CD4-positive, alpha-beta T cell treated with Interleukin-4 for 4 hours (primary cell): ENCODE results near the gene HDAC5.

Source experiments
- DNase-seq: peaks from one replicate; pipeline ENCODE4 v3.0.0-alpha.2; 2020

HDAC5 gene

DNA sequence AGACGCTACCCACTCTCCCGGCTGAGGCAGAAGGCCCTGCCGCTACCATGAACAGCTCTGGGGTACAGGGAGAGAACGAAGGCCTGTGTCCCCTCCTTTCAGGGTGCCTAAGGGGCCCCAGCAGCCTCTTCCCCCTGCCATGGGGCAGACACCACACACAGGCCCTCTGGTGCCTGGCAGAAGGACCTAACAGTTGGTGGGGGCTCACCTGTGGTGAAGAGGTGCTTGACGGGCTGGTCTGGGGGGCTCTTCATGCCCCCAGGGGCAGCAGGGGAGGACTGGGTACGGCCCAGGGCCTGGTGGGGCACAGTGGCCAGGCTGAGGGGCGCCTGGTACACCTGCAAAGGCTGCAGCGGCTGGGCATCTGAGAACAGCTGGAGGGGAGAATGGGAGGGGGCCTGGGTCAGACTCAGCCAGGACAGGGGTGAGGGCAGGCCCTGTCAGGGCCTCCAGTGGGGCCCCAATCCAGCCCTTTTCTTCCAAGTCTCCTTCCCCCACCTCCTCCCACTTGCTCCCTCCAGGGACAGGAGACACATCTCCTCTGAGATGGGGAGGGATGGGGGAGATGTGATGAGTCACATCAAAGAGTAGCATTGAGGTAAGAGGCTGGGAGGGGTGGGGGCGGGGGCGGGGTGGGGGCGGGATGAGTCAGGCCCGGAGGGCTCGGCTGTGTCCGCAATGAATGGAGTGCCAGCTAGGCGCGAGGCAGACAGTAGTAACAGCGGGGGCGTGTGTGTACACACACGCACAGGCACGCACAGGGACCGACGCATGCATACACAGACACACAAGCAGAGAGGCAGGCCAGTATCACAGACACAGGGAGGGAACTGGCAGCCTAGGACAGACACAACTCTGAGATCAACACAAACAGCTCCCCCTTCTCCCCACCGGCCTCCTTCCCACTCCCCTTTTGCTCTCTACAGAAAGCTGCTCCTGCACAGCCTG is 36.8 kb downstream of the HDAC5 start:
- DNase-seq = peak; percentile 58

DNA sequence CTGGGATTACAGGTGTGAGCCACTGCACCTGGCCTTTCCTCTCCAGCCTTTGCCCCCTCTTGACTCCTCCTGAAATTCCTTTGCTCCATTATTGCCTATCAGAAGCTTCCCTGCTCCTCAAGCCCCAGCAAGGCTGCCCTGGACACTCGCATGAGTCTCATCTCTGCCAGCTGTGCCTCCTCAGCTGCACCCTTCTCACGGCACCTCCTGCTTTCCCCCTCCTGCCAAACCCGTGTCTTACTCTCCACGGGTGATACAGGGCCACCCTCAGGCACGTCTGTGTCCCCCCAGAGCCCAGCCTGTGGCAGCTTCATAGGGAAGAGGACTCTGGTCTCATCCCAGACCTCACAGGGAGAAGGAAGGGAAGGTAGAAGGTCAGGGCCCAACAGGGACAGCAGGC is 37.5 kb downstream of the HDAC5 start:
- DNase-seq = no peak

DNA sequence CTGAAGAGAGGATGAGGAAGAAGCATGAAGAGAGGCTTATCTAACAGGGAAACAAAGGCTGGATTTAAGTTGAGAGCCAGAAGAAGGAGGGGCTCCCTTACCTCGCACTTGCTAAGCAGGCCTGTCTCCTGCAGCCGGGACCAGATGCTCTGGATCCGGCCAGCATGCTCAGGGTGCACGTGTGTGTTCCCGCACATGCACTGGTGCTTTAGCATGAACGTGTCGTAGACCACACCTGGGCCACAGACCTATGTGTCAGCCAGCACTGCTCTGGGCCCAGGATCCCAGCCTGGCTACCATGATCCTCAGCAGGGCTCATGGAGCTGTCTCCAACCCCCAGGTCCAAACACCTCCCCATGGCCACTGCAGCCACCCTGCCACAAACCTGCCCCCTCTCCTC is 38.5 kb downstream of the HDAC5 start:
- no peak for DNase-seq

DNA sequence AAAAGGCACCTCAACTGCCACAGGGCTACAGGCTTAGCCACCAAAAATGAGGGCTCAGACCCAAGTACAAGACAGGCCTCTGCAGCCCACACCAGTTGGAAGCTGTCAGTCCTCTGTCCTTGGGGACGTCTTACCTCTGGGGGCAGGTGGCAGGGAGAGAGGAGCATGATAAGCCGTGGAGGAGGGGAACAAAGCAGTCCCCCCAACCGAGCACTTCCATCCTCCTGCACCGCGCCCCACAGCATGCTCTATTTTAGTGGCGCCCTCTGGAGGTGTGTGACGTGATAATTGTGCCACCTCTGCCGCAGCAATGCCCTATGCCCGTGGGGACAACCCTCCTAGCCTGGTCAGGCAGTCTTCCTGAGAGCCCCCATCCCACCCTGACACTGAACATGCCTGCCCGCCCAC is 39.3 kb downstream of the HDAC5 start:
- peak; percentile 12 for DNase-seq

DNA sequence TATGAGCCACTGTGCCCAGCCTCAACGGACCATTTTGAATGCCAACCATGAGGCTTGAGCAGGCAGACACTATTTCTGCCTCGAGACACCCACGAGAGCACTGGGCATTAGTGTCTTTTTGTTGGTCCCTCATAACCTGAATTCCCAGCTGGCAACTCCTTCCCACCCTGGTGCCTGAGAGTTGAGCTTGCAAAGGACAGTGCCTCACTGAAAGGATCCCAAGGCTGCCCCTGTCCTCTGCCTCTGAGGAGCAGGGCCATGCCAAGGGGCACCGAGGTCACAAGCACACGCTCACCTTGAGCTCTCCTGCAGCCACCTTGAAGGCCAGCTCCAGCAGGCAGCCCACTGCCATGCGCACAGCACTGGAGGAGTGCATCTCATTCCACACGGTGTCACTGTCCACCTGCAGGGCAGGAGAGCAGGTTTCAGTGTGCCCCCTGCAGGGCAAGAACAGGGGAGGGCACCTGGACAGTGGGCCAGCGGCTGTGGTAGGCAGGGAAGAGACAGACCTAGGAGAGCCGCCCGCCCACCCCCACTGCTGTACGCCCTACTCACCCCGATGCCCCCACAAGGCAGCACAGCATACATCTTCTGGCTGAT is 40.1 kb downstream of the HDAC5 start:
- DNase-seq = no peak

DNA sequence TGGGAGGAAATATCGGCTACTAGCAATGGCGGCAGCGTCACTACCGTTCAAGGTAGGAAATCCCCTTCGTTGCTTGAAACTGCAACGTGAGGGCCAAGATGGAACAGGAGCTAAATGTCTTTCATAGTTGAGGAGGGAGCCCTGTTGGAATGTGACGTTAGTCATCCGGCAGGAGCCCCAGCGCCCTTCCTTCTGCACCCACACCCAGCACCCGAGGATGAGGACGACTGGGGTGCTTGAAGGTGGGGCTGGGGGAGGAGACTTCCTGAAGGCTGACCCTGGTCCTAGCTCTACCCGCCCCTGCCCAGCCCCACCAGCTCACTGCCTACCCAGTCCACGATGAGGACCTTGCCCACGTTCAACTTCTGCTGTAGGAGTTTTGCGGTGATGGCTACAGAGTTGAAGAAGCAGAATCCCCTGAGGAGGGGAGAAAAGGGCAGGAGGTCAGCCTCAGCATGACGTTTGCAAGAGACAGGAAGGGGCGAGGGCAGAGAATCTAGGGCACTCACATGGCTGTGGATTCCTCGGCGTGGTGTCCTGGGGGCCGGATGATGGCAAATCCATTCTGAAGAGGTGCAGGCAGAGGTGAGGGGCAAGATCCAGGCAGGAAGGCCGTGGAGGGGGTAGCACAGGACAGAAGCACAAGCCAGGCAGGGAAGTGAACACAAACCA is 41.0 kb downstream of the HDAC5 start:
- DNase-seq = no peak

DNA sequence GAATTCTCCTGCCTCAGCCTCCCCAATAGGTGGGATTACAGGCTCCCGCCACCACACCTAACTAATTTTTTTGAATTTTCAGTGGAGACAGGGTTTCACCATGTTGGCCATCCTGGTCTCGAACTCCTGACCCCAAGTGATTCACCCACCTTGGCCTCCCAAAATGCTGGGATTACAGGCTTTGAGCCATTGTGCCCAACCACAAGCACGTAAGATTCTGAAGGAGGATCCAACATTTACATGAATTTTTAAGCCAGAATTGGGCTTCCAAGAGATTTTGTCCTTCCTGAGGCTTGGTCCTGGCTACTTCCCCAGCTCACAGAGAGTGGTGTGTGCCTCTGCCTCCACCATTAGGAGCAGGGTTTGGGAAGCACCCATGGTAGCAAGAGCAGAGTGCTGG is 41.8 kb downstream of the HDAC5 start:
- DNase-seq = no peak

DNA sequence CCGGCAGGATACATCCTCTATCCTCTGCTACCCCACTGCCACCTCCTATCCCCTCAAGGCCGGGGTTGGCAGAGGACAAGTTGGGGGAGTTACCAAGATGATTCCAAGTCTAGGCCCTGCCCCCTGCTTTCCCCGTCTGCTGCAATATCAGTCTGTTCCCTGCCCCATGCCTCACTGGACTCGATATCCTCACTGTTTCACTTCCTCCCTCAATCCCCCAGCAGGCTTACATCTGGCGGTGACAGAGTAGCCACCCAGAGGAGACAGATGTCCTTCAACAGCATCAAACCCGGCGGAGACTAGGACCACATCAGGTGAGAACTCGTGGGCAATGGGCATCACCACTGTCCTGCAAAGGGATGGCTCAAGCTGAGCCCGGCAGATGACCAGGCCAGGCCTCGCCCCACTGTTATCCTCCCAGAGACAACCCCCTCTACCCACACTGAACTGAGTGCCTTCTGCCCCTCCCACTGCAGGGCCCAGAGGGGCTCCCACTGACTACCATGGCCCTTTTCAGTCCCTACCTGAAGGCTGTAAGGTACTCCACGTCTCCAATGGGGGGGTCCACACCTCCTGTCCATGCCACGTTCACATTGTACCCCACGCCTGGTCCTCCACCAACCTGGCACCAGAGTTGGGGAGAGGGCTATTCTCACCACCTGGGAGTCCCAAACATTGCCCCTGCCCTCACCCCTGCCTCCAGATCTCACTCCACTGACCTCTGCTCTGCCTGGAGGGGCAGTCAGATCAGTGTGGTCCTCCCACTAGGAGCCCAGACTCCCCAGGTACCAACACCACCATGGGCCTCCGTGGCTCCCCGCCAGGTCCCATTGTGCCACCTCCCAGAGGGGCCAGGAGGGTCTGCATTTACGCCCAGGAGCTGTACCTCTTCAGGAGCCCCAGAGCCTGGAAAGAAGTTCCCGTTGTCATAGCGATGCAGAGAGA is 43.3 kb downstream of the HDAC5 start:
- DNase-seq = no peak

DNA sequence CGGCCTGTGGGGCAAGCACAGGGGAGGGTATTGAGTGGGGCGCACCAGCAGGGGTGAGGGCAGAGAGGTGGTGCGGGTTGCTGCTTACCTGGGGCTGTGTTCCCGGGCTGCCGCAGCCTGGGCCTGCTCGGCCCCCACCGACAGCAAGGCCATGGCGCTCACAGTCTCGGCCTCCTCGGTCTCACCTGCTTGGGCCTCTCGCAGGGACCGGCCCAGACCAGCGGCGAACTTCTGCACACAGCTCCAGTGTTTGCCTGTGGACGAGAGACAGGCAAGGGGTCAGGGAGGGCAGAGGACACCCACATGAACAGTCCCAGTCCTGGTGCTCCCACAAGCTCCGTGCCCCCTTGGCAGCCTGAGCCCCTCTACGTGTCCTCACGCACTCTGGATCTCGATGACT is 45.0 kb downstream of the HDAC5 start:
- no peak for DNase-seq

DNA sequence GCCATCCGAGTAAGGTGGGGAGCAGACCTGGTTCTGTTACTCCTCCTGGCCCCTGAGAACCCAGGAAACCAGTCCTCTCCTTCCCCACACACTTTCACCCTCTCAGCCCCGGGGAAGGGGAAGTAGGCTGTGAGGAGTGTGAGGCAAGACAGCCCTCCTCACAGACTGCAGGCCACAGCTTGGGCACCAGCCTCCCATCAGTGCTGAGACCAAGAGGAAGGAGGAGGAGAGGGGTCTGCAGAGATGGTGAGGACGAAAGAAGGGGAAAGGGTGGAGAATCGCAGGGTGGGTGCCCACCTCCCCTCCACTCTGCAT is 45.9 kb downstream of the HDAC5 start:
- no peak for DNase-seq

DNA sequence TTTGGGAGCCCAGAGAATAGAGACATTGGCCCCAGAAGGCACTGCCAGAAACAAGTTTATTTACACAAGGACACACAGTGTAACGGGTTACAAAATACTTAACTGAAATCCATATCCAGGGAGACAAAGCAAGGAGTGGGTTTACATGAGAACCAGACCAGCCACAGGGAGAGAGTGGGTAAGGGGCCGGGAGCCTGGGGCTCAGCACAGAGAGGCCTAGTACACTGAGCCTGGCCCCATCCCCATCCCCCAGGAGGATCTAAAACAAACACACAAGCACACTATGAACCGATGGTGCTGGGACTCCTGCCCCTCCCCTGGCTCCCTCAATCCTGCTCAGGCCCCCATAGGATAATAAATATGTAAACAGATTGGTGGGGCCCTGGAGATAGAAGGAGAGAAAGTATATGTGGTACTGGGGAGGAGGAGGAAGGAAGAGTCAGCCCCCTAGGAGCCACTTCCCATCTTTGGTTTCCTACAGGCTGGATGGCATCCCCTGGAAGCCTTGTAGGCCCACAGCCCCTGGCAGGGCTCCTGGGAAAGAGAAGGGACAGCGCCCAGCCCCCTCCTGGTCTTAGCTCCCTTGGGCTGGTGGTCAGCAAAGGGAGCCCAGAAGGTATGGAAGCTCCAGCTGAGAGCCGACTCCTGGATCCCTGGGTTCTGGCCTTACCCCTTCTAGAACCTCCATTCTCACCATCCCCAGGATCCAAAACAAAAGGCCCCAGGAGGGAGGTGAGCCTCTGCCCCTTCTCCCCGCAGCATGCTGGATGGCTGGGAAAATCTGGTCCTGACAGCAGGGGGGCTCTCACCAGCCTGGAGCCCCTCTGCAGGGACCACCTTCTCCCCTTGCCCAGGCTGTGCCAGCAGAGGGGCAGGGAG is 46.5 kb downstream of the HDAC5 start:
- no peak for DNase-seq

DNA sequence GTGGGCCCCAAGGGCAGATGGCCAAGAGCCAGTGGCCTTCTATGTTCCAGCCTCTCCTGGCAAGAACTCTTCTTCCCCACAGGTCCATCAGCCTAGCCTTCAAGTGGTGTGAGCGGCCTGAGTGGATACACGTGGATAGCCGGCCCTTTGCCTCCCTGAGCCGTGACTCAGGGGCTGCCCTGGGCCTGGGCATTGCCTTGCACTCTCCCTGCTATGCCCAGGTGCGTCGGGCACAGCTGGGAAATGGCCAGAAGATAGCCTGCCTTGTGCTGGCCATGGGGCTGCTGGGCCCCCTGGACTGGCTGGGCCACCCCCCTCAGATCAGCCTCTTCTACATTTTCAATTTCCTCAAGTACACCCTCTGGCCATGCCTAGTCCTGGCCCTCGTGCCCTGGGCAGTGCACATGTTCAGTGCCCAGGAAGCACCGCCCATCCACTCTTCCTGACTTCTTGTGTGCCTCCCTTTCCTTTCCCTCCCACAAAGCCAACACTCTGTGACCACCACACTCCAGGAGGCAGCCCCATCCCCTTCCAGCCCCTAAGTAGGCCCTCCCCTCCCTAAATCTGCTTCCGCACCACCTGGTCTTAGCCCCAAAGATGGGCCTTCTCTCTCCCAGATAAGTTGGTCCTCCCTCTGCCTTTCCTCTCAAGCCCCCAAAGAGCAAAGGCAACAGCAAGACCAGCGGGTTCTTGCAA is 47.7 kb downstream of the HDAC5 start:
- DNase-seq = no peak

DNA sequence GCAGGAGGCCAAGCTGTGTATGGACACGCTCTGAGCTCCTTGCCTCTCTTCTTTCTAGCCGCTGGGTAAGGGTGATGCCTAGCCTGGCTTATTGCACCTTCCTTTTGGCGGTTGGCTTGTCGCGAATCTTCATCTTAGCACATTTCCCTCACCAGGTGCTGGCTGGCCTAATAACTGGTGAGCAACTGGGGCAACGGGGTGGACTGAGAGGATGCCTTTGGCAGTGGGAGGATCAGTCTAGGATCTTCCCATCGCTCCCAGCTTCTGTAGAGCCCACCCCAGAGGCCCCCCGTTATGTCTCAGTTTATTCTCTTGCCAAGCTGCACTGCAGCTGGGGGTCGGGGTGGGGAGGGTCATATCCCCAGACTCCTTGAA is 48.5 kb downstream of the HDAC5 start:
- DNase-seq = no peak

DNA sequence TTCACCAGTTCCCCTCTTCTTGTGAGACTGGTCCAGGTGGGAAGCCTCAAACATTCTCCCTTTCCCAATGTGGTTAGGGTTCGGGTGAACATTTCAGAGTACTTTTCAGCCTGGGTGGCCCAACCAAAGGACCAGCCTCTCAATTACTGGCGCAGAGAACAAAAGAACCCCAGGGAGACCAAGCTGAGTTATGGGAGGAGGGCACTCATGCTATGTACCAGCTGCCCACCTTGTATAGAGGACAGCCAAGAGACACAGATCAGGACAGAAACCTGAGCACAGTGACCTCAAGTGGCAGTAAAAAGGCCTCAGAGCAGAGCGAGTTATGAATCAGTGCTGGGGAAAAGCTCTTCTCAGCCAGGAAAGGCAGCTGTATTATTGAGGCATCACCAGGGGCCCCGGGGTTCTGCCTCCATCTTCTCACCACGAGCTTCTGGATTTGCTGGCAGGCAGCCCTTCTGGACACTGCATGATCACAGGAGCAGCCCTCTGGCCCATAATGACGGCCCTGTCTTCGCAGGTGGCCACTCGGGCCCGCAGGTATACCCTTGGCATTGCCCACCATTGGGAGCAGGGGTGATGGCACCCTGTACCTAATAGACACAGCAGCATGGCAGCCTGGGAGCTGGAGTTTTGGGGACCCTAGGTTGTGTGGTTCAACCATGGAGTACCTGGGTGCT is 49.1 kb downstream of the HDAC5 start:
- DNase-seq = no peak

DNA sequence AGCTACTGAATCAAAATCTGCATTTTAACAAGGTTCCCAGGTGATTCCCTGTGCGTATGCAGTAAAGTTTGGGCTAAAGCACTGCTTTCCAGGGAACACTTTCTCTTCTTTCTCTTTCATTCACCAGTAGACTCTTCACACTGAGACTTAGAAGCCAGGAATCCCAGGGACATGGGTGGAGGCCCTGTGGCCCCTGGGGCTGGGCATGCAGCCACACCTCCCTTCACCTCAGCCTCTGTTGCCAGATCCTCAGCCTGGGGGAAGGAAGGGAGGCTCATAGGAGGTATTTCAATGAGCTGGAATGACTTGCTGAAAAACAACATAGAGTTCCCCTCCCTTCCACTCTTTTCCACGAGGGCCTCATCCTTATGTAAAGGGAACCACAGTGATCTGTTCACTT is 51.7 kb downstream of the HDAC5 start:
- no peak for DNase-seq

DNA sequence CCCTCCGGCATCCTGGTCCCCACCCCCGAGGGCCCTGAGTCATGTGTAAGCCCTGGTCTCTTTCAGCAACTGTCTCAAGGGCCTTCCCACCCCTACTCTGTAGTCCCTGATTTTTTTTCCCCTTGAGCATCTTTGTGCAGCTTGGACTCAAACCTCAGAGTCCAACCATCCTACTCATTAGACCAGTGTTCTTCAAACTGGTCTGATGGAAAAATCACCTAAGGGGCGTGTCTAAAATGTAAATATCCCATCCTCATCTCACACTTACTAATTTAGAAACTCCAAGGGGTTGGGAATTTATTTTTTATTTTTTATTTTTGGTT is 52.3 kb downstream of the HDAC5 start:
- no peak for DNase-seq

DNA sequence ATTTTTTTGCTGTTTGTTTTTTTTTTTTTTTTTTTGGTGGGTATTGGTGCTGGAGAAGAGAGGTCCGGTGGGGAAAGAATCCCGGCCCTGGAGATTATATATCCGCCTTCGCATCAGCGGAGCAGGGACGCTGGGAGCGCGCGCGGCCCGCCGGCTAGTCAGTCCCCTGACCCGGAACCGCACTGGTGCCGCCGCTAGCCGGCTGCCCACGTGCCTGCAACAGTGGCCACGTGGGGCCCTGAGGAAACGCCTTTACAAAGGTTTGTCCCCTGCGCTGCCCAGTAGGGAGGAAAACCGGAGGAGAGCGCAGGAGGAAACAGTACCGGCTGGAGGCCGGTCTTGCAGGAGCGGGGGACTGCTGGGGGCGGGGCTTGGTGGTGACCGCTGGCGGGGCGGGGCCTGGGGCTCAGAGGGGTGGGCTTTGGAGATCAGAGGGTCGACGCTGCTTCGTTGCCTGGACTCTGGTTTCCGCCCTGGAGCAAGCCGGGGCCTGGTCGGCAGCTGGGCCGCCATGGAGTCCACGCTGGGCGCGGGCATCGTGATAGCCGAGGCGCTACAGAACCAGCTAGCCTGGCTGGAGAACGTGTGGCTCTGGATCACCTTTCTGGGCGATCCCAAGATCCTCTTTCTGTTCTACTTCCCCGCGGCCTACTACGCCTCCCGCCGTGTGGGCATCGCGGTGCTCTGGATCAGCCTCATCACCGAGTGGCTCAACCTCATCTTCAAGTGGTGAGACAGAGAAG is 52.8 kb downstream of the HDAC5 start, which contains the start of gene G6PC3:
Gene G6PC3, plus strand, starts transcription at position 281 of the 743 bp plus-strand sequence. Its CDS starts 231 bp downstream, at position 512.
- peak; percentile 85 for DNase-seq

DNA sequence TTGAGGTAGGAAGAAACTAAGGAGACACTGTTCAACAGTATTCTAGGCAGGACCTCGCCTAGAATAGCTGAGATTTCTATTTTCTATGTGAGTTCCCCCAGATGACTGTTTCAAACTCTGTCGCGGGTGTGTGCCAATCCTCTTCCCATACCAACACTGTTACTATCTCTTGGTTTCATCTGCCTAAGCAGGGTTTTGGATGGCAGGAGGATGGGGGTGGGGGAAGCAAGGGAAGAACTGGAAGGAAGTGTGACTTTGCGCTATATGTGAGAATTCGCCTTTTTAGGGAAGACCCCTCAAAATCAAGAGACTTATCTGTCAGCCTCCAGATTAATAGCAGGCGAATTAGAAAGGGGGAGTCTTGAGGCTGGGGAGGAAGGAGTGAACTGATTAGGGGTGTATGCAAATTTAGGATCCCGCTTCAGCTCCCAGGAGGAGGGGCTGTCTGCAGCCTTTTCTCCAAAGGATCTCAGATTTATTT is 53.4 kb downstream of the HDAC5 start:
- no peak for DNase-seq

DNA sequence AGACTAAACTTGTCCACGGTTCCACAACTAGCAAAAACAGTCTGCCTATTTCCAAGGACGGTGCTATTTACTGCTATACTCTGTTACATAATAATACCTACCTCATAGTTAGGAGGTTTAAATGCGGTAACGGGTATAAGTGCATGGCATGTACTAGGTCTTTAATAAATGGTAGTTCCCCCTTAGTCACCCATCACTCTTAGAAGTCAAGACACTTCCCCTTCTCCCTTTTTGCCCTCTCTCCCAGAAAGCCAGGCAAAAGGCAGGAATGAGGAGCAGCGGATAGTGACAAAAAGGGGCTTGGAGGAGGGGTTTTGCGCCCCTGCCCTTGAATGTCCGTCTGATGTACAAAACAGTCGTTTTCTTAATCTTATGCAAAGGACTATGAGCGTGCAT is 55.9 kb downstream of the HDAC5 start:
- no peak for DNase-seq
